GM23338 (cell line): ENCODE measurements around the gene LMBRD1. TPM values are rescaled to one million over a fixed set of nuclear protein-coding genes. Genes with fewer than 3 reads are reported as not detected.

Source experiments
- ATAC-seq: fragments of 200-7000 bp; cut with Tn5 transposase; 3 replicates; pipeline ENCODE4 v1.9.1; 2020
- DNase-seq: peaks from one replicate; pipeline ENCODE4 v3.0.0-alpha.2; 2015; ENCODE audit warnings: low spot score
- H2AFZ ChIP-seq: fragments of 200-600 bp; sonication (generic); 2 replicates; pipeline ENCODE4 v1.8.0; 2016; ENCODE audit warnings: antibody characterized with exemption, mild to moderate bottlenecking, moderate library complexity
- H3F3A ChIP-seq: fragments of 200-600 bp; sonication (generic); replicated peaks from 2 replicates; pipeline ENCODE4 v1.8.0; 2017; ENCODE audit warnings: antibody characterized with exemption, mixed run types, low read depth
- H3K27ac ChIP-seq: fragments of 200-600 bp; sonication (generic); 2 replicates; pipeline ENCODE4 v1.6.1; 2016; ENCODE audit warnings: low read depth
- H3K27me3 ChIP-seq: fragments of 200-600 bp; sonication (generic); 2 replicates; pipeline ENCODE4 v1.8.0; 2016; ENCODE audit warnings: mild to moderate bottlenecking, mixed run types, moderate library complexity; ENCODE audit not compliant: insufficient read depth
- H3K36me3 ChIP-seq: fragments of 200-600 bp; sonication (generic); 2 replicates; pipeline ENCODE4 v1.8.0; 2016; ENCODE audit warnings: mild to moderate bottlenecking; ENCODE audit not compliant: insufficient read depth
- H3K4me1 ChIP-seq: fragments of 200-600 bp; sonication (generic); 2 replicates; pipeline ENCODE4 v1.8.0; 2016; ENCODE audit warnings: mild to moderate bottlenecking, moderate library complexity; ENCODE audit not compliant: insufficient read depth
- H3K4me2 ChIP-seq: fragments of 200-600 bp; sonication (generic); 2 replicates; pipeline ENCODE4 v1.7.1; 2017; ENCODE audit warnings: mixed run types
- H3K4me3 ChIP-seq: fragments of 200-600 bp; sonication (generic); 2 replicates; pipeline ENCODE4 v1.6.1; 2016; ENCODE audit warnings: mixed run types
- H3K79me2 ChIP-seq: fragments of 200-600 bp; sonication (generic); replicated peaks from 2 replicates; pipeline ENCODE4 v1.8.0; 2017; ENCODE audit warnings: mild to moderate bottlenecking; ENCODE audit not compliant: insufficient read depth
- H3K9me2 ChIP-seq: fragments of 200-600 bp; sonication (generic); 2 replicates; pipeline ENCODE4 v1.8.0; 2017; ENCODE audit not compliant: insufficient read depth
- H4K20me1 ChIP-seq: fragments of 200-600 bp; sonication (generic); replicated peaks from 2 replicates; pipeline ENCODE4 v1.8.0; 2017; ENCODE audit warnings: mild to moderate bottlenecking; ENCODE audit not compliant: insufficient read depth
- H3K27ac Mint-ChIP-seq: 2 replicates; pipeline ENCODE4 v1.8.0; 2020; ENCODE audit warnings: inconsistent platforms, mild to moderate bottlenecking, moderate library complexity, mixed read lengths
- H3K27me3 Mint-ChIP-seq: 3 replicates; pipeline ENCODE4 v1.8.0; 2022; ENCODE audit warnings: low read depth, mild to moderate bottlenecking, moderate library complexity, mixed read lengths, inconsistent platforms; ENCODE audit not compliant: insufficient read depth, poor library complexity
- H3K36me3 Mint-ChIP-seq: 3 replicates; pipeline ENCODE4 v1.8.0; 2021; ENCODE audit warnings: low read depth, mild to moderate bottlenecking, inconsistent platforms, moderate library complexity, mixed read lengths
- H3K4me1 Mint-ChIP-seq: 3 replicates; pipeline ENCODE4 v1.8.0; 2020; ENCODE audit warnings: mild to moderate bottlenecking, inconsistent platforms, mixed read lengths
- H3K4me3 Mint-ChIP-seq: 3 replicates; pipeline ENCODE4 v1.8.0; 2021; ENCODE audit warnings: moderate library complexity, mild to moderate bottlenecking, inconsistent platforms, mixed read lengths
- H3K9me3 Mint-ChIP-seq: 3 replicates; pipeline ENCODE4 v1.8.0; 2020; ENCODE audit warnings: moderate library complexity, mild to moderate bottlenecking, inconsistent platforms, mixed read lengths
- CREB1 ChIP-seq: fragments of 250-450 bp; sonication (Bioruptor Pico); IDR thresholded peaks from 2 replicates; pipeline ENCODE4 v1.5.0; 2020; ENCODE audit warnings: low read depth, mild to moderate bottlenecking, moderate library complexity
- CTCF ChIP-seq, 2 experiments: fragments of 200-600 bp in 1 of 2; sonication (generic) in 1 of 2; conservative IDR thresholded peaks; 2 replicates each; pipeline versions ENCODE4 v1.5.1 to v1.6.1; 2016 to 2017; ENCODE audit warnings: antibody characterized with exemption in 2 of 2, low read depth in 2 of 2, mild to moderate bottlenecking in 2 of 2, moderate library complexity in 1 of 2
- ETS1 ChIP-seq: IDR thresholded peaks from 2 replicates; pipeline ENCODE4 v1.6.1; 2016; ENCODE audit warnings: antibody characterized with exemption
- REST ChIP-seq: IDR thresholded peaks from one replicate; pipeline ENCODE4 v1.6.1; 2018; ENCODE audit warnings: antibody characterized with exemption; ENCODE audit not compliant: unreplicated experiment
- STAT1 ChIP-seq: IDR thresholded peaks from one replicate; pipeline ENCODE4 v1.6.1; 2016; ENCODE audit warnings: antibody characterized with exemption; ENCODE audit not compliant: unreplicated experiment
- ZNF331 ChIP-seq: fragments of 250-450 bp; sonication (Bioruptor Pico); IDR thresholded peaks from 2 replicates; pipeline ENCODE4 v1.5.0; 2020; ENCODE audit warnings: low read depth, mild to moderate bottlenecking, moderate library complexity
- ZNF462 ChIP-seq: fragments of 250-450 bp; sonication (Bioruptor Pico); IDR thresholded peaks from 2 replicates; pipeline ENCODE4 v1.5.0; 2020; ENCODE audit warnings: mild to moderate bottlenecking, moderate library complexity
- polyA plus RNA-seq: library from polyadenylated mRNA; unstranded; fragments of >200 nt; fragmentation: Nextera tagmentation; extraction: Ambion mirVana; gene quantifications from 2 replicates; pipeline ENCODE4 v1.2.1, GENCODE V29; 2016
- total RNA-seq: library from RNA; depleted of rRNA; stranded (reverse); fragments of >200 nt; shearing (Covaris generic); gene quantifications from 2 replicates; pipeline ENCODE4 v1.2.3, GENCODE V29; 2014

LMBRD1 gene
- total and polyA plus RNA-seq, 2 experiments from 2014 or later, result 20.3 to 21.0 TPM

- TF ChIP-seq ZNF462 (no peak), CTCF (conservative IDR thresholded peaks at IDR 0.05; ENCODE audit: low read depth in 2 of 2) (no peak), ETS1 (no peak), STAT1 (no peak)
These were observed 23.2 kb upstream of the LMBRD1 start (continued) for GRCh38 chr6:69820018-69820417.

GRCh38 chr6:69819138-69819537 is 22.3 kb upstream of the LMBRD1 start:
- Histone ChIP-seq H3K36me3 (no peaks in the 10 kb centered on the region), H3K4me3 (no peak overlapping the region), H2AFZ (no peak overlapping the region), H3K4me2 (no peak overlapping the region), H3K79me2 (no peaks in the 10 kb centered on the region), H3K9me2 (0 out of 2 replicates have a peak, but pooled peaks cover 4% of the 10 kb centered on the region), H4K20me1 (no peaks in the 10 kb centered on the region), H3K4me1 (peaks cover 25% of the 10 kb centered on the region), H3F3A (no peaks in the 10 kb centered on the region), H3K27me3 (no peaks in the 10 kb centered on the region), H3K27ac (no peak overlapping the region)
- ATAC-seq (no peak), DNase-seq (no peak)
- no peak overlapping the region for H3K27ac Mint-ChIP-seq
- TF ChIP-seq CREB1 (CRISPR knock-in tag) (no peak), ZNF331 (CRISPR knock-in tag) (no peak), REST (no peak)
- H3K27me3 Mint-ChIP-seq, result peaks cover 2% of the 10 kb centered on the region
- no peaks in the 10 kb centered on the region for H3K36me3 Mint-ChIP-seq
- no peaks in the 10 kb centered on the region for H3K9me3 Mint-ChIP-seq
- H3K4me3 Mint-ChIP-seq, result no peak overlapping the region
- peaks cover 22% of the 10 kb centered on the region for H3K4me1 Mint-ChIP-seq
